Retina (tissue), 1 donor: ENCODE results near the gene TEX9.
"Not testable (repeated sequence)": the region's sequence is repeated elsewhere in the genome, so short reads cannot be mapped to it uniquely, and the experiment has no call there.

ENCODE experiments used
- DNase-seq: peaks from one replicate; pipeline ENCODE4 v3.0.0-alpha.2; 2016

The TEX9 gene

GRCh38 chr15:56367156-56367555, 1.9 kb downstream of the TEX9 start:
- DNase-seq: no peak

DNA sequence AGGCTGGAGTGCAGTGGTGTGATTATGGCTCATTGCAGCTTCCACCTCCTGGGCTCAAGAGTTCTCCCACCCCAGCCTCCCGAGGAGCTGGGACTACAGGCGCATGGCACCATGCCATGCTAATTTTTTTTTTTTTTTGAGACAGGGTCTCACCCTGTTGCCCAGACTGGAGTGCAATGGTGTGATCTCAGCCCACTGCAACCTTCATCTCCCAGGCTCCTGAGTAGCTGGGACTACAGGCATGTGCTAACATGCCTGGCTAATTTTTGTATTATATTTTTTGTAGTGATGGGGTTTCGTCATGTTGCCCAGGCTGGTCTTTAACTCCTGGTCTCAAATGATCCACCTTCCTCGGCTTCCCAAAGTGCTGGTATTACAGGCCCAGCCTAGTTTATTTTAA, 4.0 kb downstream of the TEX9 start:
- DNase-seq: no peak

DNA sequence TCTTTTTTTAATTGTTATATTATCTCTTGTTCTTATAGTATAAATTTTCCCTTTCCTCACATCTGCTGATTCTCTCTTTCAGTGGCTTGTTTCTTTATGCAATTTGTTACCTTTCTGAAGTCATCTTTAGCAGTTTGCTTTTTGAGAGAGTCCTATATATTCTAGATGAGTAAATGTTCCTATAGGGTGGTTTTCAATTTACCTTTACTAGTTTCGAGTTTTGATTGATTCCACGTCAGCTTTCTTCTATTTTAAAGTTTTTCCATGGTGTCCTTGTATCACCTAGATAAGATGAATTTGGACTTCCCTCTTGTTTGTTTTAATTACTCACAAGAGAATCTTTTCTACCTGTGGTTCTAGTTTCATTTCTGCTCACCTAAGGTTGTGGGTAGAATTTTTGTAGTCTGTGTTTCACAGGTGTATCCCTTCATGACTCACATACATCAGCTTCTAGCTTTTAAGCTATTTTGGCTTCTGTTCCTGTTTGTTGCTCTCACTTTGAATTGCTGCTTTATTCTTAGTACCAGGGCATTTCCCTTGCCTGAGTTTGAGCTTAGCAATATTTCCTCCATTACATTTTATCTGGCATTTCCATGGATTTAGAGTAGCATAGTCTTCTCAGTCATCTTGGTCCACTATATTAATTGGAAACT, 6.4 kb downstream of the TEX9 start:
- DNase-seq: no peak

GRCh38 chr15:56374693-56375092, 9.5 kb downstream of the TEX9 start:
- DNase-seq: not testable (repeated sequence)

DNA sequence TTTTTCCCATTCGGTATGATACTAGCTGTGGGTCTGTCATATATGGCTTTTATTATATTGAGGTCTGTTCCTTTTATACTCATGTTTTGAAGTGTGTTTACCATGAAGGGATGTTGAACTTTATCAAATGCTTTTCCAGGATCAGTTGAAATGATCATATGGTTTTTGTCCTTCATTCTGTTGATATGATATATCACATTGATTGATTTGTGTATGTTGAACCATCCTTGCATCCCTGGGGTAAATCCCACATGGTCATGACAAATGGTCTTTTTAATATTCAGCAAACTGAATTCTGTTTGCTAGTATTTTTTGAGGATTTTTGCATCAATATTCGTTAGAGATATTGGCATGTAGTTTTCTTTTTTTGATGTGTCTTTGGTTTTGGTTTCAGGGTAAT, 12.6 kb downstream of the TEX9 start:
- DNase-seq: not testable (repeated sequence)

DNA sequence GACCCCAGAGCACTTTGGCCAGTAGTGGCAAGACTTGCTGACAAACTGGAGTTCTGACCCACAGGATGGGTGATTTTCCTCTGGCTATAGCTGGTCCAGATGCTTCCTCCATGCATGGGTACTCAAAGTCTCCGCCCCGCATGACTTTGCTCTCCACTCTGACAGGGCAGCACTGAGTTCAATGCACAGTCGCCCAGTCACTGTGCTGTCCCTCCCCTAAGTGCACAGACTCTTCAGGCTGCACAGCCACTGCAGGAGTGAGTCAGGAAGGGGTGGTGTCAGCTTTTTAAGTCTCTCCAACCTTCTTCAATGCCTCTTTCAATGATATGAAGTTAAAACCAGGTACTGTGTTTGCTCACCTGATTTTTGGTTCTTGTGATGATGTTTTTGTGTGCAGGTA, 17.8 kb downstream of the TEX9 start:
- no peak for DNase-seq

GRCh38 chr15:56385908-56386307, 20.7 kb downstream of the TEX9 start:
- DNase-seq: no peak

- DNase-seq: no peak
Measured at GRCh38 chr15:56390739-56391267, 25.6 kb downstream of the TEX9 start.

DNA sequence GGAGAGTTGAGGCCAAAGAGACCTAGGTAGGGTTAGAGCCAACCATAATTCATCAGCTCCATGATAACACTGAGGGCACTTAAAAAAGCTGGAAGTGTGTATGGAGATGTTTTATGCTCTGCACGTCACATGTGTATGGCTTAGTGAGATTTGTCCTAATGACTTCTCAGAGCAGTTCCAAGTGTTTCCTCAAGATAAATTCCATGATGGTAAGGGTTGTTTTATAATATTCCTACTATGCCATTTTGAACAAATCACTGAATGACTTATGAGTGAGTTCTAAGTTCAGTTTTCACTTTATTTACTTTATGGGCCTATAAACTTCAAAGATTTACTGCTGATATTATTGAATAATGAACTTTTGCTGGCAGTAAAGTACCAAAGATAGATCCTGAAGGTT, 28.1 kb downstream of the TEX9 start:
- no peak for DNase-seq

DNA sequence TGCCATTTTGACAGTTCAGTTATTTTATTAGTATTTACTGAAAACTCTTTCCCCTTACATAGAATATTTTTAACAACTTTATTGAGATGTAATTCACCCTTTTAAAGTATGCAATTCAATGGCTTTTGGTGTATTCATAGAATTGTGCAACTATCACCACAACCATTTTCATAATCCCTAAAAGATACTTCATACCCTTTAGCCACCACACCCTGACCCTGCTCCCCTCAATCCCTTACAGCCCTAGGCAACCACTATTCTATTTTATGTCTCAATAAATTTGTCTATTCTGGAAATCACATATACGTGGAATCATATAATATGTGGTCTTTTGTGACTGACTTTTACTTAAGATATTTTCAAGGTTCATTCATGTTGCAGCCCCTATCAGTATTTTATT, 29.7 kb downstream of the TEX9 start:
- DNase-seq: no peak

DNA sequence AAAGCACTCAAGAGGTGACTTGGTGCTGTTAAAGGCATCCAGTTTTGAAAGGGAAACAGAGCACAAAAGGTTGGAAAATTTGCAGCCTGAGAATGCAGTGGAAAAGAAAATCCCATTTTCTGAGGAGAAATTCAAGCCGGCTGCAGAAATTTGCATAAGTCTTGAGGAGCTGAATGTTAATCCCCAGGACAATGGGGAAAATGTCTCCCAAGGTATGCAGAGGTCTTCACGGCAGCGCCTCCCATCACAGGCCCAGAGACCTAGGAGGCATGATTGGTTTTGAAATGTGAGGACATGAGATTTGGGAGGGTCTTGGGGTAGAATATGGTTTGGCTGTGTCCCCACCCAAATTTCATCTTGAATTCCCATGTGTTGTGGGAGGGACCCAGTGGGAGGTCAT, 32.1 kb downstream of the TEX9 start:
- DNase-seq: not testable (repeated sequence)

DNA sequence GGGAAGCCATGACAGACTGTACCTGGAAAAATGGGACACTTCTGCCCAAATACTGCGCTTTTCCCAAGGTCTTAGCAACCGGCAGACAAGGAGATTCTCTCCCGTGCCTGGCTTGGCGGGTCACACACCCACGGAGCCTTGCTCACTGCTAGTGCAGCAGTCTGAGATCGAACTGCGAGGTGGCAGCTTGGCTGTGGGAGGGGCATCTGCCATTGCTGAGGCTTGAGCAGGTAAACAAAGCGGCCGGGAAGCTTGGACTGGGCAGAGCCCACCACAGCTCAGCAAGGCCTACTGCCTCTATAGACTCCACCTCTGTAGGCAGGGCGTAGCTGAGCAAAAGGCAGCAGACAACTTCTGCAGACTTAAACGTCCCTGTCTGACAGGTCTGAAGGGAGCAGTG, 34.0 kb downstream of the TEX9 start:
- not testable (repeated sequence) for DNase-seq

- DNase-seq: no peak
Measured at GRCh38 chr15:56410721-56411120, 45.5 kb downstream of the TEX9 start.

GRCh38 chr15:56411122-56411749, 46.0 kb downstream of the TEX9 start:
- no peak for DNase-seq

DNA sequence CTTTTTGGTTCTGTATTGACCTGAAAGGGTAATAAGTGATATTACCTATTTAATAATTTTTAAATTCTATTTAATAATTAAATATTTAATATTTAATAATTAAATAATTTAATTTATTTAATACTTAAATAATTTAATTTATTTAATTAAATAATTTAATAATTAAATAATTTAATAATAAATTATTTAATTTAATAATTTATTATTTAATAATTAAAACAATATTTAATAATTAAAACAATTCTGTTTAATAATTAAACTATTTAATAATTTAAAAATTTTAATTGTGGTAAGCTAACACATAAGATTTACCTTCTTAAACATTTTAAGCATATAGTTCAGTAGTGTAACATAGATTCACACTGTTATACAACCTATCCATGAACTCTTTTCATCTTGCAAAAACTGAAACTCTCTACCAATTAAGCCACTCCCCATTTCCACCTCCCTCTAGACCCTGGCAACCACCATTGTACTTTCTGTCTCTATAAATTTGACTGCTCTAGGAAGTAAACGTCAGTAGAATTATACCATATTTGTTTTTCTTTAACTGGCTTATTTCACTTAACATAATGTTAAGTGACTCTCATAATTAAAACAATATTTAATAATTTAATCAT, 48.0 kb downstream of the TEX9 start:
- DNase-seq: not testable (repeated sequence)

DNA sequence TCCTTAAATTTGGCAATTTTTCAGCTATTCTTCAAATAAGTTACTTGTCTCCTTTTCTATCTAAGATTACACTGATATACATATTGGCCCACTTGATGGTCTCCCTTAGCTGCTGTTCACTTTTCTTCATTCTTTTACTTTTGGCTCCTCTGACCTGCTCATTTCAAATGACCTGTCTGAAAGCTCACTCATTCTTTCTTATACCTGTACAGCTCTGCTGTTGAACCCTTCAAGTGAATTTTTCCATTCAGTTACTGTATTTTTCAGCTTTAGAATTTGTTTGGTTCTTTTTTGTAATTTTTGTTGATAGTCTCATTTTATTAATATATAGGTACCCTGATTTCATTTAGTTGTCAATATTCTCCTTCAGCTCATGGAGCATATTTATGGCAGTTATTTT, 60.0 kb downstream of the TEX9 start:
- DNase-seq: no peak

DNA sequence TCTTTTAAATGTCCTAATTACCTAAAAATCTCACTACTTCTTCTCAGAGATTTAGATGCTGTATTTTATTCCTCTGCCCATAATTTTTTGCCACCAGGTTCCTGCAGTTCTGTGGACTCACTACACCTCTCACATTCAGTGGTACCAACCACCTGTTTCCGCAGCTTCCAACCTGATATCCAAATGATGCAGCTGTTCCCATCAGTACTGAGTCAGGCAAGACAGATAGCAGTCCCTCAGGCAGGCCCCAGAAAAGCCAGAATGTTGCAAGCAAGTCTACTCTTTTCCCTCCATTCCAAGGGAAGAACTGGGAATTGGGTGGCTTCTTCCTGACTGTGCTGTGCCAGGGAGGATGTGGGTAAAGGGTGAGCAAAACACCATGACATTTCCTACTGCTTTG, 60.8 kb downstream of the TEX9 start:
- no peak for DNase-seq

DNA sequence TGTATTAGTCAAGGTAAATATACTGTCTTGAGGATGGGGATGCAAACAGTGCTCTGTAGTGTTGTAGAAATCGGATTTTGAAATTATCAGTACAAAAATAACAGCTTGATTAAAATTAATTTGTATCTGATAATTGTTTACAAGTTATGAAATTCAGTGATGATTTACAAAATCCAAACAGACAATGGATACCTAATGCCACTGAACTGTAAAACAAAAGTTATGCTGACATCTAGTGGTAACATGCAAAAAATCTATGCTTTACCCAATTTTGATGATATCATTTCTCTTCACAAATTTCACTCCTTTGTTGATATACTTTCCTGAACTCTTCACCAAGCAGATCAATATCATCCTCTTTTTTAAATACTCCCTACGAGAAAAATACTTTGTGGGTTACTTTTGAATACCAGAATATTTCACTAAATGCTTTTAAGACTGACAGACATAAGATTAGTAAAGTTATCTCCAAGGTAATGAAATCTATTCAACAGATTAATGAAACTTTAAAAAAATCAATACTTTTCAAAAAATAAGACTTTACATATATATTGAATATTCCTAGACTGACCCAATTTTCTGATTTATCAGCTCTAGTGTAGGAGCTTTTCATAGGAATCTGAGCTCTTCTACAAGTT, 63.7 kb downstream of the TEX9 start:
- peak; percentile 4 for DNase-seq

DNA sequence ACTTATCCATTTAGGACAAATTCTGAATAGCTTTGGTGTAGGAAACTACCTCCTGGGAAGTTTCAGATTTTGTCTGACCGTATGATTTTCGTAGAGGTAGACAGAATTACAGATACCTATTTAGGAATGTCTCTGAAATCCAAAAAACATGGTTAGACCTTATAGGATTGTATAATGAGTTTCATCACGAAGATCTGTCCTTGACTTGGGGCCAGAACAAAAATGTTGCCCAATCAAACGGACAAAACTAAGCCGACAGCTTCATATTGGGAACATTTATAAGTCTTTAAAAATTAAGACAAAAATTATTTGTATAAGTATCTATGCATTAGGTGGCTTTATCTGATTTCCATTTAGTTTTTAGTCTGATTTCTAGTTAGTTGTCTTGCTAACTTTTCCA, 67.1 kb downstream of the TEX9 start:
- DNase-seq: no peak

DNA sequence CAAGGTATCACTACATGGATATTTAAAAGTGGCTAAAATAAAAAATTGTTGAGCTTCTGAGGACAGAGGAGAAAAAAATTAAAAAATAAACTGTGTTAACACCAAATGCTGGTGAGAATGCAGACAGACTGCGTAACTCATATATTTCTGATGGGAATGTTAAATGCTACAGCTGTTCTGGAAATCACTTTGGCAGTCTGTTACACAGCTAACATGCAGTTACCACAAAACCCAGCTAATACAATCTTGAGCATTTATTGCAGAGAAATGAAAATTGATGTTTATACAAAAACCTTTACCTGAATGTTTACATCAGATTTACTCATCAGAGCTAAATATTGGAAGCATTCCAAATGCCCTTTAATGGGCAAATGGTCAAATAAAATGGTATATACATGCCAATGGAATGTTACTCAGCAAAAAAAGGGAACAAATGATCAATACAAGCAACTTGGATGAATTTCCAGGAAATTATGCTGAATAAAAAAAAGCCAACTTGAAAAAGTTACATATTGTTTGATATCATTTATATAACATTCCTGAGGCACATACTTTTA, 75.1 kb downstream of the TEX9 start:
- DNase-seq: no peak

GRCh38 chr15:56442354-56442753, 77.1 kb downstream of the TEX9 start:
- DNase-seq: no peak

- no peak for DNase-seq
Measured at GRCh38 chr15:56445746-56446145, 80.5 kb downstream of the TEX9 start.

DNA sequence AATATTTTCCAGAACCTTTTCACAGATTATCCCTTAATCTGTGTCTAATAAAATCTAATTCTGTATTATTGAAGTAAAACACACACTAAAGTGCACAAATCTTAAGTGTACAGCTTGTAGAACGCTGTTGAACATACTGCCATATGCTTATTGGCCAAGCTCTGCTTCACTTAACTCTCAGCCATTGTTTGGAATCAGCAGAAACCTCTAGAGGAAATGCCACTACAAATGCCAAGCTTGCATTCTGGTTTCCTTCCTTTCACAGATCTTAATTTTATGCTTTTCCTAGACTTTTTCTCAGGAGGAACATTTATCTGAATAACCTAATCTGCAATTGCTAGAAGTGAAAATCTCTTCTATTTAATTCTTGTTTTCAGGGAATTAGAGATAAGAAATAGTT, 89.6 kb downstream of the TEX9 start:
- no peak for DNase-seq

- DNase-seq: no peak
Measured at GRCh38 chr15:56456229-56456628, 91.0 kb downstream of the TEX9 start.
